ENCODE results near the gene FAM53B.

The FAM53B gene

DNA sequence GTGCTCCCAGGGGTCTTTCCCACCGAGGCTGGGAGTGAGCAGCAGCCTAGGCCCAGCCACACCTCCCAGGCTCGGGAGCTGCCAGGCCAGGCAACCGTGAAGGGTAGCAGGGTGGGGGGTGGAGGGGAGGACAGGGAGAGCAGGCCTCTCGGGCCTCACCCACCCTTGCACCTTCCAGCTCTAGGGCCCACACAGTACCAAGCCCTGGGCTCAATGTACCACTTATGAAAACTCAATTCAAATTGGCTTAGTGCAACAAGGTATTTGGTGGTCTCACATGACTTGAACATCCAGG is 127.4 kb downstream of the FAM53B start:
- H3K4me1 ChIP-seq (ENCODE audit: control insufficient read depth in 2 of 2, insufficient read depth in 1 of 2, low read depth in 1 of 2, low read length in 2 of 2) = peaks cover 0 to 18% of the 10 kb centered on the region in 2 donors
- H3K9me3 ChIP-seq (replicated peaks in 1 of 2; ENCODE audit: control insufficient read depth in 2 of 2, insufficient read depth in 1 of 2, low read depth in 1 of 2, low read length in 2 of 2) = no peaks in the 10 kb centered on the region
- no peaks in the 10 kb centered on the region for H3K27me3 ChIP-seq (ENCODE audit: control insufficient read depth in 3 of 3, insufficient read depth in 3 of 3, low read depth in 1 of 3, low read length in 3 of 3)
- no peak for DNase-seq (ENCODE audit: low spot score)
- H3K36me3 ChIP-seq (replicated peaks in 1 of 2; ENCODE audit: control insufficient read depth in 2 of 2, insufficient read depth in 2 of 2, low read length in 2 of 2) = peaks cover 10 to 13% of the 10 kb centered on the region in 2 donors
- H4K8ac ChIP-seq (ENCODE audit: low read depth, low read length) = no peak overlapping the region
- H2AK5ac ChIP-seq (ENCODE audit: low read depth, low read length) = no peak overlapping the region
- H2BK5ac ChIP-seq (ENCODE audit: low read length) = no peak overlapping the region
- no peak overlapping the region for H3K4me2 ChIP-seq (ENCODE audit: insufficient read depth, low read length, poor library complexity, severe bottlenecking)
- peak overlapping the region; percentile 58 for H2BK15ac ChIP-seq (ENCODE audit: low read length)
- H3K18ac ChIP-seq (ENCODE audit: low read length) = peak overlapping the region; percentile 85
- no peak overlapping the region for H2AFZ ChIP-seq (ENCODE audit: low read length)
- peak overlapping the region; percentile 38 for H3K14ac ChIP-seq (ENCODE audit: low read length)
- H3K27ac ChIP-seq (replicated peaks; ENCODE audit: low read length) = no peak overlapping the region
- H4K91ac ChIP-seq (ENCODE audit: low read depth, low read length, poor library complexity) = no peak overlapping the region
- peak overlapping the region; percentile 41 for H2BK12ac ChIP-seq (ENCODE audit: low read length)
- H2BK120ac ChIP-seq (ENCODE audit: low read depth, low read length) = no peak overlapping the region
- peak overlapping the region; percentile 80 for H3K9ac ChIP-seq (ENCODE audit: low read depth, low read length, poor library complexity)
- H3K79me1 ChIP-seq (ENCODE audit: low read depth, low read length) = peaks cover 14% of the 10 kb centered on the region
- peak overlapping the region; percentile 11 for H3K4ac ChIP-seq (ENCODE audit: low read length)
- no CpG with 5 or more reads among the region's 4 CpGs for WGBS, 2 donors (ENCODE audit: extremely low coverage in 2 of 2, insufficient read length in 2 of 2, insufficient replicate concordance in 1 of 2)
- peak overlapping the region; percentile 80 for H3K23ac ChIP-seq (ENCODE audit: low read depth, low read length, poor library complexity)
- no peak overlapping the region for H3K4me3 ChIP-seq (ENCODE audit: low read length in 2 of 2)

DNA sequence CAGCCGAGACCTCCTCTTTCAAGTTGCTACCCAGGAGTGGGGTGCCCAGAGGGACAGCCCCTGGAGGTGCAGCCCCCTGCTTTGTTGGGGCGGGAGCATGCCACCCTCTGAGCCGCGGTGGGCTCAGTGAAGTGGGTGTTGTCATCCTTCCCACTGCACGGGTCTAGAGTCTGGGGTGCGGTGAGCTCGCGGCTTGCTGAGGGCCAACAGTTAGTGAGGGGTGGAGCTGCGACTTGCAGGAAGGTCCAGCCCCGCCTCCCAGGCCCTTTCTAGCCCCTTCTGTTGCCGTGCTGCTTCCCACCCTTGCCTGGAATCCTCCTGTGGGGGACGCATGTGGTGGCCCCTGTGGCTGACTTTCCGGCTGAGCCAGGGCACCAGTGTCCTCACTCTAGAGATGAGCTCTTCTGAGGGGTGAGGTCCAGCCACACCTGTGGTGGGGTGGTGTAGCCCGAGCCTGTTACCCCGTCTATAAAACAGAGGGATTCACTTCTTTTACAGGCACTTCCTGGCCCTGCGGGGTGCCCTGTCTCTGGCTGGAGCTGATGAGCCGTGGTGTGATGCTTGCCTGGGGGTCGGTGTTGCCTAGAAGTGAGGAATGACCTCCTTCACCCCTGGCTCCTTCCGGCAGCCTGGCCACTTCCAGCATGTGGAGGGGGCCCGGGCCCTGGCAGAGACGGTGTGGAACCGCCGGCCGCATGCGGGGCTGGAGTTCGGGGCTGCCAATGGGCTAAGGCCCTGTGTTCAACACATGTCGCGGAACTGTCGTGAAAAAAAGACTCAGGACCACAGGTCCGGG is 127.9 kb downstream of the FAM53B start:
- Histone ChIP-seq H3K9me3 (replicated peaks in 1 of 2; ENCODE audit: control insufficient read depth in 2 of 2, insufficient read depth in 1 of 2, low read depth in 1 of 2, low read length in 2 of 2) (no peaks in the 10 kb centered on the region), H3K4me3 (ENCODE audit: low read length in 2 of 2) (no peak overlapping the region), H2BK12ac (ENCODE audit: low read length) (no peak overlapping the region), H2BK120ac (ENCODE audit: low read depth, low read length) (peak overlapping the region; percentile 61), H2BK15ac (ENCODE audit: low read length) (peak overlapping the region; percentile 58), H3K27me3 (ENCODE audit: control insufficient read depth in 3 of 3, insufficient read depth in 3 of 3, low read depth in 1 of 3, low read length in 3 of 3) (no peaks in the 10 kb centered on the region), H3K4me2 (ENCODE audit: insufficient read depth, low read length, poor library complexity, severe bottlenecking) (no peak overlapping the region), H2BK5ac (ENCODE audit: low read length) (peak overlapping the region; percentile 39), H3K14ac (ENCODE audit: low read length) (peak overlapping the region; percentile 82), H2AK5ac (ENCODE audit: low read depth, low read length) (peak overlapping the region; percentile 46), H3K36me3 (replicated peaks in 1 of 2; ENCODE audit: control insufficient read depth in 2 of 2, insufficient read depth in 2 of 2, low read length in 2 of 2) (peaks cover 10 to 13% of the 10 kb centered on the region in 2 donors), H3K18ac (ENCODE audit: low read length) (peak overlapping the region; percentile 85), H3K9ac (ENCODE audit: low read depth, low read length, poor library complexity) (no peak overlapping the region), H4K8ac (ENCODE audit: low read depth, low read length) (peak overlapping the region; percentile 43), H3K27ac (replicated peaks; ENCODE audit: low read length) (peak overlapping the region; percentile 12), H3K79me1 (ENCODE audit: low read depth, low read length) (peaks cover 16% of the 10 kb centered on the region), H3K4me1 (ENCODE audit: control insufficient read depth in 2 of 2, insufficient read depth in 1 of 2, low read depth in 1 of 2, low read length in 2 of 2) (peaks cover 0 to 14% of the 10 kb centered on the region in 2 donors), H4K91ac (ENCODE audit: low read depth, low read length, poor library complexity) (no peak overlapping the region), H3K23ac (ENCODE audit: low read depth, low read length, poor library complexity) (peak overlapping the region; percentile 80), H3K4ac (ENCODE audit: low read length) (no peak overlapping the region), H2AFZ (ENCODE audit: low read length) (no peak overlapping the region)
- no CpG with 5 or more reads among the region's 30 CpGs for WGBS, 2 donors (ENCODE audit: extremely low coverage in 2 of 2, insufficient read length in 2 of 2, insufficient replicate concordance in 1 of 2)
- no peak for DNase-seq (ENCODE audit: low spot score)

DNA sequence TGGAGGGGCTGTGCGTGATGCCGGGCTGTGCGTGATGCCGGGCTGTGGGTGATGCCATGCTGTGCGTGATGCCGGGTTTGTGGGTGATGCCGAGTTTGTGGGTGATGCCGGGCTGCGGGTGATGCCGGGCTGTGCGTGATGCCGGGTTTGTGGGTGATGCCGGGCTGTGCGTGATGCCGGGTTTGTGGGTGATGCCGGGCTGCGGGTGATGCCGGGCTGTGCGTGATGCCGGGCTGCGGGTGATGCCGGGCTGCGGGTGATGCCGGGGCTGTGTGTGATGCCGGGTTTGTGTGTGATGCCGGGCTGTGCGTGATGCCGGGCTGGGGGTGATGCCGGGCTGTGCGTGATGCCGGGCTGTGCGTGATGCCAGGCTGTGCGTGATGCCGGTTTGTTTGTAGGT is 128.9 kb downstream of the FAM53B start:
- no peak overlapping the region for H2BK12ac ChIP-seq (ENCODE audit: low read length)
- H2BK15ac ChIP-seq (ENCODE audit: low read length) = no peak overlapping the region
- H3K9me3 ChIP-seq (replicated peaks in 1 of 2; ENCODE audit: control insufficient read depth in 2 of 2, insufficient read depth in 1 of 2, low read depth in 1 of 2, low read length in 2 of 2) = no peaks in the 10 kb centered on the region
- peak overlapping the region; percentile 48 for H4K8ac ChIP-seq (ENCODE audit: low read depth, low read length)
- no CpG with 5 or more reads among the region's 34 CpGs for WGBS, 2 donors (ENCODE audit: extremely low coverage in 2 of 2, insufficient read length in 2 of 2, insufficient replicate concordance in 1 of 2)
- H2AK5ac ChIP-seq (ENCODE audit: low read depth, low read length) = no peak overlapping the region
- H3K4me3 ChIP-seq (ENCODE audit: low read length in 2 of 2) = no peak overlapping the region
- no peak overlapping the region for H3K4ac ChIP-seq (ENCODE audit: low read length)
- H3K9ac ChIP-seq (ENCODE audit: low read depth, low read length, poor library complexity) = no peak overlapping the region
- no peak overlapping the region for H3K27ac ChIP-seq (replicated peaks; ENCODE audit: low read length)
- no peak overlapping the region for H2BK5ac ChIP-seq (ENCODE audit: low read length)
- H3K18ac ChIP-seq (ENCODE audit: low read length) = no peak overlapping the region
- DNase-seq (ENCODE audit: low spot score) = no peak
- H4K91ac ChIP-seq (ENCODE audit: low read depth, low read length, poor library complexity) = no peak overlapping the region
- H3K4me1 ChIP-seq (ENCODE audit: control insufficient read depth in 2 of 2, insufficient read depth in 1 of 2, low read depth in 1 of 2, low read length in 2 of 2) = peaks cover 0 to 10% of the 10 kb centered on the region in 2 donors
- no peak overlapping the region for H3K14ac ChIP-seq (ENCODE audit: low read length)
- no peak overlapping the region for H2BK120ac ChIP-seq (ENCODE audit: low read depth, low read length)
- H2AFZ ChIP-seq (ENCODE audit: low read length) = no peak overlapping the region
- no peaks in the 10 kb centered on the region for H3K27me3 ChIP-seq (ENCODE audit: control insufficient read depth in 3 of 3, insufficient read depth in 3 of 3, low read depth in 1 of 3, low read length in 3 of 3)
- H3K23ac ChIP-seq (ENCODE audit: low read depth, low read length, poor library complexity) = no peak overlapping the region
- H3K36me3 ChIP-seq (replicated peaks in 1 of 2; ENCODE audit: control insufficient read depth in 2 of 2, insufficient read depth in 2 of 2, low read length in 2 of 2) = peaks cover 10% of the 10 kb centered on the region in 2 donors
- H3K79me1 ChIP-seq (ENCODE audit: low read depth, low read length) = peaks cover 10% of the 10 kb centered on the region
- H3K4me2 ChIP-seq (ENCODE audit: insufficient read depth, low read length, poor library complexity, severe bottlenecking) = no peak overlapping the region

DNA sequence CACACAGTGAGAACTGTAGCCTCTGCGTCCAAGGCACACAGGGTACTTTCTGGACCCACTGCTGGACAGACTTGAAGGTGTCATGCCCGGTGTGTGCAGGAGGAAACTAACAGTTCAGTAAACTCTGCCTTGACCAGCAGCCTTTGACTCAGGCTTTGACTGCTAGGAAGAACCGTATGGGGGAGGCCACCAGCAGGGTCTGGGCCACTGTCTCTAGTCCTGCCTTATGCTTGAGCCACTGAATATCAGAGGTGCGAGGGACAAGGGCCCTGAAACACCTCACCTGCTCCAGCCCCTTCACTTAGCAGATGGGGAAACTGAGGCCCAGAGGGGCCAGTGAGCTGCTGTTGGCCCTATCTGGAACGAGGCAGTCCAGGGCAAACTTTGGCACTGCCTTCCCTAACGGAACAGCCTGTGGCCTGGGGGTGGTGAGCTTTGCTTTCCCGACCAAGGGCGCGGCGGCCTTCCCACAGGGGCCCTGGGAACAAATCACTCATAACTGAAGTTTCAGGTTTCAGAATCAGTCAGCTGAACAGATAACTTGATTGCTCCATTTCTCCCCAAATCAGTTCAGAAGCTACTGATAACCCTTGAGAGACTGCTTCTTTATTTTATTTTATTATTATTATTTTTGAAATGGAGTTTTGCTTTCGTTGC is 130.0 kb downstream of the FAM53B start:
- no peak overlapping the region for H2BK5ac ChIP-seq (ENCODE audit: low read length)
- peaks cover 12% of the 10 kb centered on the region for H3K79me1 ChIP-seq (ENCODE audit: low read depth, low read length)
- H3K9me3 ChIP-seq (replicated peaks in 1 of 2; ENCODE audit: control insufficient read depth in 2 of 2, insufficient read depth in 1 of 2, low read depth in 1 of 2, low read length in 2 of 2) = no peaks in the 10 kb centered on the region
- peaks cover 0 to 10% of the 10 kb centered on the region in 2 donors for H3K4me1 ChIP-seq (ENCODE audit: control insufficient read depth in 2 of 2, insufficient read depth in 1 of 2, low read depth in 1 of 2, low read length in 2 of 2)
- H2BK12ac ChIP-seq (ENCODE audit: low read length) = no peak overlapping the region
- no peak overlapping the region for H4K91ac ChIP-seq (ENCODE audit: low read depth, low read length, poor library complexity)
- H3K9ac ChIP-seq (ENCODE audit: low read depth, low read length, poor library complexity) = no peak overlapping the region
- H3K4me2 ChIP-seq (ENCODE audit: insufficient read depth, low read length, poor library complexity, severe bottlenecking) = no peak overlapping the region
- H2AFZ ChIP-seq (ENCODE audit: low read length) = no peak overlapping the region
- no peak overlapping the region for H3K27ac ChIP-seq (replicated peaks; ENCODE audit: low read length)
- H2BK15ac ChIP-seq (ENCODE audit: low read length) = no peak overlapping the region
- no peak overlapping the region for H4K8ac ChIP-seq (ENCODE audit: low read depth, low read length)
- peaks cover 10 to 14% of the 10 kb centered on the region in 2 donors for H3K36me3 ChIP-seq (replicated peaks in 1 of 2; ENCODE audit: control insufficient read depth in 2 of 2, insufficient read depth in 2 of 2, low read length in 2 of 2)
- no peak overlapping the region for H3K4ac ChIP-seq (ENCODE audit: low read length)
- no peak overlapping the region for H3K14ac ChIP-seq (ENCODE audit: low read length)
- H3K27me3 ChIP-seq (ENCODE audit: control insufficient read depth in 3 of 3, insufficient read depth in 3 of 3, low read depth in 1 of 3, low read length in 3 of 3) = no peaks in the 10 kb centered on the region
- DNase-seq (ENCODE audit: low spot score) = no peak
- H3K18ac ChIP-seq (ENCODE audit: low read length) = no peak overlapping the region
- H3K23ac ChIP-seq (ENCODE audit: low read depth, low read length, poor library complexity) = no peak overlapping the region
- H2BK120ac ChIP-seq (ENCODE audit: low read depth, low read length) = no peak overlapping the region
- no peak overlapping the region for H3K4me3 ChIP-seq (ENCODE audit: low read length in 2 of 2)
- WGBS, 2 donors (ENCODE audit: extremely low coverage in 2 of 2, insufficient read length in 2 of 2, insufficient replicate concordance in 1 of 2) = no CpG with 5 or more reads among the region's 11 CpGs
- H2AK5ac ChIP-seq (ENCODE audit: low read depth, low read length) = no peak overlapping the region

Data from neuronal stem cell (in vitro differentiated cells).